Activated B cell treated with CpG ODN at 0.5 μM for 24 hours (primary cell): ENCODE measurements around the gene MOXD1. TPM values are rescaled to one million over a fixed set of nuclear protein-coding genes. Genes with fewer than 3 reads are reported as not detected.

Experiments used
- ATAC-seq: fragments of 200-7000 bp; cut with Tn5 transposase; one replicate; pipeline ENCODE4 v1.10.0; 2021; ENCODE audit warnings: low read depth, mild to moderate bottlenecking, moderate library complexity
- CTCF ChIA-PET: fragments of 350-600 bp; sonication (Branson Sonifier 250); formaldehyde crosslinking; loops from one replicate; lab custom pipeline; 2021; ENCODE audit warnings: antibody characterized with exemption; lab: Charles Lee
- POLR2A ChIA-PET: fragments of 350-600 bp; sonication (Branson Sonifier 250); formaldehyde crosslinking; loops from one replicate; lab custom pipeline; 2021; ENCODE audit warnings: antibody characterized with exemption; lab: Charles Lee
- DNase-seq: peaks from one replicate; pipeline ENCODE4 v3.0.0; 2022
- H3K27ac Mint-ChIP-seq: one replicate; pipeline ENCODE4 v1.8.0; 2020; ENCODE audit warnings: mixed read lengths
- H3K27me3 Mint-ChIP-seq: one replicate; pipeline ENCODE4 v1.8.0; 2021; ENCODE audit warnings: mixed read lengths
- H3K36me3 Mint-ChIP-seq: one replicate; pipeline ENCODE4 v1.8.0; 2021; ENCODE audit warnings: low read depth, mixed read lengths
- H3K4me1 Mint-ChIP-seq: one replicate; pipeline ENCODE4 v1.8.0; 2021; ENCODE audit warnings: mixed read lengths
- H3K4me3 Mint-ChIP-seq: one replicate; pipeline ENCODE4 v1.8.0; 2020; ENCODE audit warnings: mild to moderate bottlenecking, mixed read lengths
- H3K9me3 Mint-ChIP-seq: one replicate; pipeline ENCODE4 v1.8.0; 2020; ENCODE audit warnings: mixed read lengths
- CTCF ChIP-seq: fragments of 200-600 bp; IDR thresholded peaks from one replicate; pipeline ENCODE4 v1.8.0; 2022; ENCODE audit warnings: antibody characterized with exemption, mild to moderate bottlenecking
- intact Hi-C: fragments of 100-400 bp; cut with micrococcal nuclease; formaldehyde crosslinking; loops from one replicate; pipeline ENCODE4 v1.15.1; 2024
- total RNA-seq: library from RNA; stranded (reverse); gene quantifications from 2 replicates; pipeline ENCODE4 v1.2.3, GENCODE V29; 2022

The MOXD1 gene
- total RNA-seq, 1 donor from 2014 or later, result 3.7 TPM

GRCh38 chr6:132362442-132363185 lies 38.7 kb downstream of the MOXD1 start:
- H3K4me3 Mint-ChIP-seq, result peak overlapping the region; percentile 16
- peaks cover 72% of the 10 kb centered on the region for H3K4me1 Mint-ChIP-seq
- peak; percentile 40 for ATAC-seq
- CTCF ChIA-PET, result interaction anchor here (1.5 to 2.1 kb wide), 2 partner anchors 10 to 62 kb away, joined by 4 to 11 read pairs; no protein-coding TSS in a partner anchor
- no peak for DNase-seq
- intact Hi-C loops, result loop anchor here (10.0 kb wide), 1 partner anchor 1872 kb away; no protein-coding TSS in a partner anchor
- TF ChIP-seq CTCF, result no peak
- POLR2A ChIA-PET, result interaction anchor here (0.8 to 1.2 kb wide), 2 partner anchors 8 to 27 kb away, joined by 3 to 4 read pairs; no protein-coding TSS in a partner anchor
- no peaks in the 10 kb centered on the region for H3K36me3 Mint-ChIP-seq
- peak overlapping the region; percentile 72 for H3K27ac Mint-ChIP-seq
- no peaks in the 10 kb centered on the region for H3K27me3 Mint-ChIP-seq
- no peaks in the 10 kb centered on the region for H3K9me3 Mint-ChIP-seq

- no peak overlapping the region for H3K27ac Mint-ChIP-seq
- DNase-seq (no peak), ATAC-seq (no peak)
- no peak overlapping the region for H3K4me3 Mint-ChIP-seq
- ChIA-PET POLR2A (no interaction called here), CTCF (interaction anchor here (2.1 to 2.4 kb wide), 2 partner anchors 61 to 123 kb away, joined by 9 to 11 read pairs; no protein-coding TSS in a partner anchor)
- no peaks in the 10 kb centered on the region for H3K36me3 Mint-ChIP-seq
- intact Hi-C loops, result loop anchor here (10.0 kb wide), 1 partner anchor 1874 kb away; no protein-coding TSS in a partner anchor
- TF ChIP-seq CTCF, result no peak
- H3K27me3 Mint-ChIP-seq, result no peaks in the 10 kb centered on the region
- peaks cover 70% of the 10 kb centered on the region for H3K4me1 Mint-ChIP-seq
- H3K9me3 Mint-ChIP-seq, result no peaks in the 10 kb centered on the region
Measured at GRCh38 chr6:132361101-132361500, 40.2 kb downstream of the MOXD1 start.

GRCh38 chr6:132359886-132360285 lies 41.4 kb downstream of the MOXD1 start:
- Mint-ChIP-seq H3K27me3 (no peaks in the 10 kb centered on the region), H3K9me3 (peaks cover 2% of the 10 kb centered on the region), H3K4me1 (peaks cover 70% of the 10 kb centered on the region), H3K4me3 (no peak overlapping the region), H3K27ac (peak overlapping the region; percentile 16), H3K36me3 (peaks cover 4% of the 10 kb centered on the region)
- DNase-seq, result no peak
- ATAC-seq, result no peak
- TF ChIP-seq CTCF, result no peak
- ChIA-PET POLR2A (no interaction called here), CTCF (interaction anchor here (2.0 to 2.4 kb wide), 2 partner anchors 80 to 125 kb away, joined by 5 to 9 read pairs; no protein-coding TSS in a partner anchor)
- intact Hi-C loops, result loop anchor here (10.0 kb wide), 1 partner anchor 1875 kb away; no protein-coding TSS in a partner anchor

- intact Hi-C loops, result no loop called here
- CTCF ChIA-PET, result interaction anchor here (1.0 to 2.3 kb wide), 2 partner anchors 36 to 156 kb away, joined by 3 to 5 read pairs; partner anchors contain the start of gene STX7
Measured at GRCh38 chr6:132357120-132357519, 44.2 kb downstream of the MOXD1 start.

More at GRCh38 chr6:132357120-132357519, 44.2 kb downstream of the MOXD1 start:
- ATAC-seq, result no peak
- DNase-seq, result no peak
- TF ChIP-seq CTCF, result no peak
- H3K27me3 Mint-ChIP-seq, result no peaks in the 10 kb centered on the region
- H3K9me3 Mint-ChIP-seq, result peaks cover 2% of the 10 kb centered on the region
- POLR2A ChIA-PET, result no interaction called here
- H3K36me3 Mint-ChIP-seq, result peaks cover 12% of the 10 kb centered on the region
- H3K4me1 Mint-ChIP-seq, result peaks cover 74% of the 10 kb centered on the region
- H3K4me3 Mint-ChIP-seq, result no peak overlapping the region
- peak overlapping the region; percentile 63 for H3K27ac Mint-ChIP-seq
